HG03457 (cell line): Measurements from ENCODE around the gene RIMBP2.

ENCODE experiments used
- ATAC-seq: cut with Tn5 transposase; IDR thresholded peaks from one replicate; pipeline ENCODE4 v1.9.1; 2021; ENCODE audit warnings: moderate number of reproducible peaks; ENCODE audit not compliant: unreplicated experiment

The RIMBP2 gene

GRCh38 chr12:130398100-130398848, 317.8 kb downstream of the RIMBP2 start:
- no peak for ATAC-seq

- ATAC-seq = no peak
Measured at GRCh38 chr12:130396667-130397066, 319.4 kb downstream of the RIMBP2 start.

- ATAC-seq = no peak
Measured at GRCh38 chr12:130394906-130395305, 321.2 kb downstream of the RIMBP2 start.

GRCh38 chr12:130391186-130391585, 324.9 kb downstream of the RIMBP2 start:
- no peak for ATAC-seq

- ATAC-seq = no peak
Measured at GRCh38 chr12:130385193-130385592, 330.9 kb downstream of the RIMBP2 start.

GRCh38 chr12:130384234-130384633, 331.9 kb downstream of the RIMBP2 start:
- no peak for ATAC-seq

- ATAC-seq = no peak
Measured at GRCh38 chr12:130382818-130383217, 333.3 kb downstream of the RIMBP2 start.

- no peak for ATAC-seq
Measured at GRCh38 chr12:130375296-130376287, 340.5 kb downstream of the RIMBP2 start.

GRCh38 chr12:130374083-130374482, 342.0 kb downstream of the RIMBP2 start:
- ATAC-seq = no peak

GRCh38 chr12:130372936-130373335, 343.2 kb downstream of the RIMBP2 start:
- no peak for ATAC-seq

GRCh38 chr12:130371296-130371695, 344.8 kb downstream of the RIMBP2 start:
- no peak for ATAC-seq

GRCh38 chr12:130369816-130370215, 346.3 kb downstream of the RIMBP2 start:
- no peak for ATAC-seq

- no peak for ATAC-seq
Measured at GRCh38 chr12:130367523-130367922, 348.6 kb downstream of the RIMBP2 start.

GRCh38 chr12:130367003-130367402, 349.1 kb downstream of the RIMBP2 start:
- no peak for ATAC-seq

GRCh38 chr12:130366159-130366558, 349.9 kb downstream of the RIMBP2 start:
- ATAC-seq = no peak

GRCh38 chr12:130364578-130364977, 351.5 kb downstream of the RIMBP2 start:
- ATAC-seq = no peak

- no peak for ATAC-seq
Measured at GRCh38 chr12:130362060-130362459, 354.0 kb downstream of the RIMBP2 start.

GRCh38 chr12:130357729-130358330, 358.3 kb downstream of the RIMBP2 start:
- ATAC-seq = no peak

GRCh38 chr12:130357241-130357640, 358.9 kb downstream of the RIMBP2 start:
- ATAC-seq = no peak

GRCh38 chr12:130356222-130356621, 359.9 kb downstream of the RIMBP2 start:
- ATAC-seq = no peak

- no peak for ATAC-seq
Measured at GRCh38 chr12:130354407-130354806, 361.7 kb downstream of the RIMBP2 start.
